ENCODE data around the gene INPP5A.

GRCh38 chr10:132691711-132692153 is 154.1 kb downstream of the INPP5A start:
- TF ChIP-seq POLR2AphosphoS5 (IDR thresholded peaks at IDR 0.05) (no peak), POLR2A (IDR thresholded peaks at IDR 0.05) (no peak), CTCF (IDR thresholded peaks at IDR 0.05 in 8 of 11, conservative IDR thresholded peaks at IDR 0.05 in 3 of 11) (no peak)
